HFFc6 (cell line): ENCODE measurements around the gene MTFP1. TPM values are rescaled to one million over a fixed set of nuclear protein-coding genes. Genes with fewer than 3 reads are reported as not detected.

Experiments
- DNase-seq: peaks from one replicate; pipeline ENCODE4 v3.0.0-alpha.2; 2018
- H3K27ac Mint-ChIP-seq: 2 replicates; pipeline ENCODE4 v1.8.0; 2020; ENCODE audit warnings: mild to moderate bottlenecking, mixed read lengths
- H3K27me3 Mint-ChIP-seq: 2 replicates; pipeline ENCODE4 v1.8.0; 2021; ENCODE audit warnings: mild to moderate bottlenecking, moderate library complexity, mixed read lengths; ENCODE audit not compliant: insufficient read depth
- H3K36me3 Mint-ChIP-seq: 2 replicates; pipeline ENCODE4 v1.8.0; 2021; ENCODE audit warnings: low read depth, mixed read lengths
- H3K4me1 Mint-ChIP-seq: 2 replicates; pipeline ENCODE4 v1.8.0; 2020; ENCODE audit warnings: low read depth, mixed read lengths
- H3K4me3 Mint-ChIP-seq: 2 replicates; pipeline ENCODE4 v1.8.0; 2020; ENCODE audit warnings: mild to moderate bottlenecking, moderate library complexity, mixed read lengths
- H3K9me3 Mint-ChIP-seq: 2 replicates; pipeline ENCODE4 v1.8.0; 2020; ENCODE audit warnings: mild to moderate bottlenecking, mixed read lengths
- CTCF ChIP-seq: fragments of 200-600 bp; sonication (generic); IDR thresholded peaks from 2 replicates; pipeline ENCODE4 v1.5.0; 2021; ENCODE audit warnings: antibody characterized with exemption, mild to moderate bottlenecking
- total RNA-seq, 6 experiments: library from RNA; stranded (reverse); fragmentation: NEBNext Ultra II Directional; extraction: Animal tissue kit (Norgen Biotek cat#: 25700); gene quantifications; 2 replicates in 1 of 6; 3 replicates in 5 of 6; pipeline ENCODE4 v1.2.3, GENCODE V29; 2021

The MTFP1 gene
- total RNA-seq, 6 experiments from 2014 or later, result 1.7 to 5.7 (median 4.1) TPM

DNA sequence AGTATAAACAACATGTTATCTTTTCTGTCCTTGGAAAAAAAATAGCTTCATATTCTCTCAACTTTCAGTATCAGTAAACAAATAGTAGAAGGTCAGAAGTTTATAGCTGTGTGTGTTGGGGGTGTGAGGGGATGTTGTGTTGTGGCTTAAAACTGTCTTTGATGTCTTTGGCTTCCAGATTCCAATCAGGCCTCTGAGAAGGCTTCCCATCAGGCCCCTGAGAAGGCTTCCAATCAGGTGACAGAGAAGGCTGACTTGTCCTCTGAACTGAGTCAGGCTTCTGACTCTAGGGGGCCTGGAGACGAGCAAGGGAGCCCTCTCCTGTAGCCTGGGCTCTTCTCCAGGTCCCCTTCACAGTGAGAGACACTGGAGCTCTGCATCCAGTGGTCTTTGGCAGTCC, 9.3 kb downstream of the MTFP1 start:
- DNase-seq, result no peak
- H3K36me3 Mint-ChIP-seq, result no peaks in the 10 kb centered on the region; the same call in 1 of the 2 replicates
- H3K4me3 Mint-ChIP-seq, result no peak overlapping the region
- peaks cover 7% of the 10 kb centered on the region for H3K4me1 Mint-ChIP-seq
- TF ChIP-seq CTCF, result no peak
- H3K27me3 Mint-ChIP-seq, result peaks cover 4% of the 10 kb centered on the region; the same call in 1 of the 2 replicates
- H3K27ac Mint-ChIP-seq, result no peak overlapping the region
- no peaks in the 10 kb centered on the region for H3K9me3 Mint-ChIP-seq

- no peak for DNase-seq
- Mint-ChIP-seq H3K4me3 (no peak overlapping the region), H3K27ac (no peak overlapping the region), H3K36me3 (no peaks in the 10 kb centered on the region; the same call in 1 of the 2 replicates), H3K27me3 (peaks cover 11% of the 10 kb centered on the region; the same call in 1 of the 2 replicates), H3K9me3 (no peaks in the 10 kb centered on the region), H3K4me1 (peaks cover 7% of the 10 kb centered on the region)
- no peak; the same call in 1 of the 2 replicates for TF ChIP-seq CTCF
These were observed 10.1 kb downstream of the MTFP1 start for GRCh38 chr22:30435674-30436126.

GRCh38 chr22:30436196-30436595, 10.6 kb downstream of the MTFP1 start:
- no peak for TF ChIP-seq CTCF
- no peak overlapping the region for H3K27ac Mint-ChIP-seq
- peaks cover 13% of the 10 kb centered on the region; the same call in 1 of the 2 replicates for H3K27me3 Mint-ChIP-seq
- no peaks in the 10 kb centered on the region; the same call in 1 of the 2 replicates for H3K36me3 Mint-ChIP-seq
- H3K9me3 Mint-ChIP-seq, result no peaks in the 10 kb centered on the region
- peaks cover 11% of the 10 kb centered on the region for H3K4me1 Mint-ChIP-seq
- no peak overlapping the region for H3K4me3 Mint-ChIP-seq
- no peak for DNase-seq

- no peak overlapping the region for H3K4me3 Mint-ChIP-seq
- no peak for DNase-seq
- no peak overlapping the region for H3K27ac Mint-ChIP-seq
- H3K9me3 Mint-ChIP-seq, result no peaks in the 10 kb centered on the region
- no peaks in the 10 kb centered on the region; the same call in 1 of the 2 replicates for H3K36me3 Mint-ChIP-seq
- peaks cover 13% of the 10 kb centered on the region; the same call in 1 of the 2 replicates for H3K27me3 Mint-ChIP-seq
- peaks cover 29% of the 10 kb centered on the region for H3K4me1 Mint-ChIP-seq
- no peak for TF ChIP-seq CTCF
These were observed 13.0 kb downstream of the MTFP1 start for GRCh38 chr22:30438559-30438958.

DNA sequence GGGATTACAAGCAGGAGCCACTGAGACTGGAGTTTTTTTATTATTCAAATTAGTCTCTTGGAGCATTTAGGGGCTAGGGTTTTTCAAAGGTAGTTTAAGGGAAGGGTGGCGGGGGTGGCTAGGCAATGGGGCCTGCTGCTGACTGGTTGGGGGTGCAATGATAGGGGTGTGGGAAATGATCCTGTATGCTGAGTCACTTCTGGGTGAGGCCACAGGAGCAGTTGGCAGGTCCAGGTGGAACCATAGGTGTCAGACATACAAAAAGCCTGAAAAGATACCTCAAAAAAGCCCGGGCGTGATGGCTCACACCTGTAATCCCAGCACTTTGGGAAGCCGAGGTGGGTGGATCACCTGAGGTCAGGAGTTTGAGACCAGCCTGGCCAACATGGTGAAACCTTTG, 13.7 kb downstream of the MTFP1 start:
- Mint-ChIP-seq H3K9me3 (no peaks in the 10 kb centered on the region), H3K36me3 (no peaks in the 10 kb centered on the region; the same call in 1 of the 2 replicates), H3K27me3 (peaks cover 13% of the 10 kb centered on the region; the same call in 1 of the 2 replicates), H3K4me3 (no peak overlapping the region), H3K27ac (no peak overlapping the region), H3K4me1 (peaks cover 32% of the 10 kb centered on the region)
- no peak for TF ChIP-seq CTCF
- no peak for DNase-seq
